GM21360 (cell line): ENCODE data around the gene TRIP11.

ENCODE experiments used
- ATAC-seq: cut with Tn5 transposase; IDR thresholded peaks from one replicate; pipeline ENCODE4 v1.9.1; 2021; ENCODE audit warnings: mild to moderate bottlenecking, moderate library complexity; ENCODE audit not compliant: unreplicated experiment

TRIP11 gene

GRCh38 chr14:91926131-91926890, 113.5 kb downstream of the TRIP11 start:
- ATAC-seq = no peak

- ATAC-seq = no peak
Measured at GRCh38 chr14:91925727-91926121, 114.1 kb downstream of the TRIP11 start.

GRCh38 chr14:91925001-91925726, 114.7 kb downstream of the TRIP11 start:
- no peak for ATAC-seq

GRCh38 chr14:91920526-91920925, 119.3 kb downstream of the TRIP11 start:
- no peak for ATAC-seq

GRCh38 chr14:91919814-91920213, 120.0 kb downstream of the TRIP11 start:
- no peak for ATAC-seq

GRCh38 chr14:91918186-91918883, 121.5 kb downstream of the TRIP11 start:
- no peak for ATAC-seq
